Measurements from ENCODE around the gene NFYC. TPM values are rescaled to one million over a fixed set of nuclear protein-coding genes. Genes with fewer than 3 reads are reported as not detected.
"Not testable (repeated sequence)": the region's sequence is repeated elsewhere in the genome, so short reads cannot be mapped to it uniquely, and the experiment has no call there.

The NFYC gene
- total and polyA plus RNA-seq, 3 experiments from 2014 or later, result 51.3 to 61.6 (median 61.3) TPM

DNA sequence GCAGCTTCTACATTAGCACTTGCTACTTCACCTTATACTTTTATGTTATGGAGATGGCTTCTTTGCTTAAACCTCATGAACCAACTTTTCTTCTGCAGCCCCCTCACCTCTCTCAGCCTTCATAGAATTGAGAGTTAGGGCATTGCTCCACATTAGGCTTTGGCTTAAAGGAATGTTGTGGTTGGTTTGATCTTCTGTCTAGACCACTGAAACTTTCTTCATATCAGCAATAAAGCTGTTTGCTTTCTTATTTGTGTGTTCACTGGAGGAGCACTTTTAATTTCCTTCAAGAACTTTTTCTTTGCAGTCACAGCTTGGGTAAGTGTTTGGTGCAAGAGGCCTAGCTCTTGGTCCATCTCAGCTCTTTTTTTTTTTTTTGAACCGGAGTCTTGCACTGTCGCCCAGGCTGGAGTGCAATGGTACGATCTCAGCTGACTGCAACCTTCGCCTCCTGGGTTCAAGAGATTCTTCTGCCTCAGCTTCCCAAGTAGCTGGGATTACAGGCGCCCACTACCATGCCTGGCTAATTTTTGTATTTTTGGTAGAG lies 37.9 kb downstream of the NFYC start:
- H3K9me3 Mint-ChIP-seq; H3K36me3 ChIP-seq (ENCODE audit: insufficient read depth, low read length); H3K9me3 ChIP-seq (ENCODE audit: low read length); POLR2A ChIA-PET; H3K4me1 ChIP-seq (ENCODE audit: insufficient read depth, low read length); H3K27me3 ChIP-seq (ENCODE audit: insufficient read depth, low read length, poor library complexity, severe bottlenecking); H3K4me3 ChIP-seq (ENCODE audit: low read length); H3K27me3 Mint-ChIP-seq; H3K27ac ChIP-seq (ENCODE audit: low read depth, low read length); DNase-seq: not testable (repeated sequence)
- Mint-ChIP-seq H3K27ac (peak overlapping the region in 4 of 8 donors; percentile 7 to 61 (median 39)), H3K4me3 (peak overlapping the region in 1 of 7 donors; percentile 40), H3K36me3 (peaks cover 0 to 15% (median 2%) of the 10 kb centered on the region in 3 donors), H3K4me1 (peaks cover 50 to 72% (median 68%) of the 10 kb centered on the region in 3 donors)
- CTCF ChIA-PET, result interaction anchor here (0.7 to 1.6 kb wide), 5 partner anchors 10 to 120 kb away, joined by 3 to 4 read pairs (median 3); partner anchors contain the start of gene NFYC

DNA sequence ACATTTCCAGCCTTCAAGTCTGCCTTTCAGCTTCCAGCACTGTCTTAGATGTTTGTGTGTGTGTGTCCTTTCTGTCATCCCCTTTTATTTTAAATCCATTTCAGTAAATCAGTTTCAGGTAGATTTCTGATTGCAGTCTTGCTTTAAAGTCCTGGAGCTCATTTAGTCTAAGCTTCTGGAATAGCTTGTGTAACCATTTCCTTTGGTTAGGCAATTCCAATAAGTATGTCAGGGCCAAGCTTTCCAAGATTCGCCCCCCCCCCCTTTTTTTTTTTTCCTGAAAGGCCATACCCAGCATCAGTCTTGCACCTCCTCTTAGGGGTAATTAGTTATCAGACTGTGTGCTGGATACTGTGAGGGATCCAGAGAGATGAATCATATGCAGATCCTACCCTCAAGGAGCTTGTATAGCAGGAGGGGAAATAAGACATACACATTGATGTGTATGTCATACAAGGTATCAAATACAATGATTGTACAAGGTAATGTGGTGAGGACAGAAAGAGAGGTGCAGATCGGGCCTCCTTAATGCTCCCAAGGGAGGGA lies 41.3 kb downstream of the NFYC start:
- H3K4me1 Mint-ChIP-seq, result peaks cover 43 to 66% (median 59%) of the 10 kb centered on the region in 3 donors
- no peaks in the 10 kb centered on the region for H3K9me3 Mint-ChIP-seq
- Histone ChIP-seq H3K36me3 (ENCODE audit: insufficient read depth, low read length) (no peaks in the 10 kb centered on the region), H3K4me3 (ENCODE audit: low read length) (no peak overlapping the region), H3K4me1 (ENCODE audit: insufficient read depth, low read length) (peaks cover 5% of the 10 kb centered on the region), H3K27me3 (ENCODE audit: insufficient read depth, low read length, poor library complexity, severe bottlenecking) (no peaks in the 10 kb centered on the region), H3K27ac (ENCODE audit: low read depth, low read length) (no peak overlapping the region), H3K9me3 (ENCODE audit: low read length) (no peaks in the 10 kb centered on the region)
- H3K4me3 Mint-ChIP-seq, result no peak overlapping the region
- peaks cover 0 to 20% (median 2%) of the 10 kb centered on the region in 3 donors for H3K36me3 Mint-ChIP-seq
- DNase-seq, result no peak
- no peaks in the 10 kb centered on the region for H3K27me3 Mint-ChIP-seq
- ChIA-PET CTCF (no interaction called here), POLR2A (no interaction called here)
- peak overlapping the region in 3 of 8 donors; percentile 26 to 86 (median 63) for H3K27ac Mint-ChIP-seq

DNA sequence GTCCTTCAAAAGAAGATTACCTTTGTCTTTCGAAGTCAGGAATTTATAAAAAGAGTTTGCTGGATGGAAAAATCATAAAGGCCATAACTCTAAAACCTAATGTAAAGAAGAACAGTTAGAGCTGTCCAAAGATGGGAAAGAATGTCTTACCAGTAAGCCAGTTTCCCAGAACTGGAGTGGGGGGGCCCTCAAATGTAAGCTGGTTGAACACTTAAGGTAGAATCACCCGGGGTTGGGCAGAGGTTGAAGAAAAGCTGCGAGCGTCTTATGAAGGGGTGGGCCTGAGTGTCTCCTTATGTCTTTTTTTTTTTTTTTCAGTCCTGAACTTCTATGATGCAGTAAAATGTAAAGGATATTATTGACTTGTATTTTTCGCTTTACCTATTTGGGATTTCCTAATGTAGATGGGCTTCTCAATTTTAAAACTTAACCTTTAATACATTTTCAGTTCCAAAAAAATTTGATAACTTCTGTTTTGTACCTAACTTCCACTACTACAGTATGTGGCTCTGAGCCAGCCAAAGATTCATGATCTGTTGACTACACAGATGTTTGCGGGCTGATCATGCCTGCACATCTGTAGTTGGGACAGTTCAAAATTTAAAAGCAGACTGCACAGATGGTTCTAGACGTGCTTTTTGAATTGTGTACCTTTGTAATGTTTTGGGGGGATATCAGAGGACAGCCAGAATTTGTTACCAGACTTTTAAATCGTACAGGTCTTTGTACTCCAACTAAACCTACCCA lies 43.6 kb downstream of the NFYC start:
- H3K36me3 Mint-ChIP-seq, result peaks cover 10 to 35% (median 11%) of the 10 kb centered on the region in 3 donors
- no peak for DNase-seq
- peaks cover 10% of the 10 kb centered on the region for H3K36me3 ChIP-seq (ENCODE audit: insufficient read depth, low read length)
- no peak overlapping the region for H3K4me3 Mint-ChIP-seq
- no peaks in the 10 kb centered on the region for H3K27me3 Mint-ChIP-seq
- H3K4me1 Mint-ChIP-seq, result peaks cover 42 to 63% (median 56%) of the 10 kb centered on the region in 3 donors
- H3K9me3 ChIP-seq (ENCODE audit: low read length), result no peaks in the 10 kb centered on the region
- no peak overlapping the region for H3K4me3 ChIP-seq (ENCODE audit: low read length)
- H3K27ac ChIP-seq (ENCODE audit: low read depth, low read length), result no peak overlapping the region
- H3K4me1 ChIP-seq (ENCODE audit: insufficient read depth, low read length), result no peaks in the 10 kb centered on the region
- CTCF ChIA-PET, result no interaction called here
- H3K27me3 ChIP-seq (ENCODE audit: insufficient read depth, low read length, poor library complexity, severe bottlenecking), result no peaks in the 10 kb centered on the region
- POLR2A ChIA-PET, result no interaction called here
- no peaks in the 10 kb centered on the region for H3K9me3 Mint-ChIP-seq
- peak overlapping the region in 2 of 8 donors; percentile 28 to 90 for H3K27ac Mint-ChIP-seq

DNA sequence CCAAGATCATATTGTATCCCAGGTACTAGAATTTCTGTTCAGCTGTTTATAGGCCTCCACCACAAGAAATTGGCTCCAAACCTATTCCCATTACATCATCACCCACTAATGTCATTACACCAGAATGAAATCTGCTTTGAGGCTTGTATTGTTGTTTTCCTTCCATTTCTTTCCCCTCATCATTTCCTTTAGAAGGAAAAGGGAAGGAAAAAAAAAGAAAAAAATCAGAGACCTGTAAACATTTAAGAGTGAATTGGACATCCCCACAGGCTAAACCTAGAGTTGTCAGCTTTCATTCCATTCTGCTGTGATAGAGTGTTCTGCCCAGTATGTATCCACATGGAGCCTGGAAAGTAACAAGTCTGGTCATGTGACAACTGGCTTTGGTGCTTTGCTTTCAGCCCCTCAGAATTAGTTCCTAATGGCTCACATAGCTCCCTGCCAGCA lies 44.6 kb downstream of the NFYC start:
- Mint-ChIP-seq H3K4me3 (no peak overlapping the region), H3K27ac (peak overlapping the region in 2 of 8 donors; percentile 33 to 46), H3K9me3 (no peaks in the 10 kb centered on the region), H3K36me3 (peaks cover 10 to 37% (median 13%) of the 10 kb centered on the region in 3 donors), H3K27me3 (no peaks in the 10 kb centered on the region), H3K4me1 (peaks cover 38 to 63% (median 57%) of the 10 kb centered on the region in 3 donors)
- DNase-seq, result no peak
- Histone ChIP-seq H3K4me1 (ENCODE audit: insufficient read depth, low read length) (peaks cover 2% of the 10 kb centered on the region), H3K27ac (ENCODE audit: low read depth, low read length) (no peak overlapping the region), H3K36me3 (ENCODE audit: insufficient read depth, low read length) (peaks cover 10% of the 10 kb centered on the region), H3K4me3 (ENCODE audit: low read length) (no peak overlapping the region), H3K27me3 (ENCODE audit: insufficient read depth, low read length, poor library complexity, severe bottlenecking) (no peaks in the 10 kb centered on the region), H3K9me3 (ENCODE audit: low read length) (no peaks in the 10 kb centered on the region)
- POLR2A ChIA-PET, result no interaction called here
- CTCF ChIA-PET, result no interaction called here

DNA sequence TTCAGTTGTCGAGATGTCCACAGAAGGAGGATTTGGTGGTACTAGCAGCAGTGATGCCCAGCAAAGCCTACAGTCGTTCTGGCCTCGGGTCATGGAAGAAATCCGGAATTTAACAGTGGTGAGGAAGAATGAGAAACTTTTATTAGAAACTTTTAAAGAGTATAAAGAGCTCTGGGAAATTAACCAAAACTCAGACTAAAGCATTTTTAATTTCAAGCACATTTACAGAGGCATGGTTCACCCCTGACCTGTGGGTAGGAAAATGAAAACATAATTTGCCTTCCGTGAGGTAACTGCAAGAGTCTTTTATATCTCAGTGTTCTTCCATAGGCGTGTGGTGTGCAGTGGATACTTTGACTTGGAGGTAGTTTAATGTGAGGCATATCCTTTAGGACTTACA lies 47.3 kb downstream of the NFYC start:
- Histone ChIP-seq H3K4me1 (ENCODE audit: insufficient read depth, low read length) (peaks cover 6% of the 10 kb centered on the region), H3K27me3 (ENCODE audit: insufficient read depth, low read length, poor library complexity, severe bottlenecking) (no peaks in the 10 kb centered on the region), H3K4me3 (ENCODE audit: low read length) (no peak overlapping the region), H3K27ac (ENCODE audit: low read depth, low read length) (no peak overlapping the region), H3K36me3 (ENCODE audit: insufficient read depth, low read length) (peaks cover 10% of the 10 kb centered on the region), H3K9me3 (ENCODE audit: low read length) (no peaks in the 10 kb centered on the region)
- Mint-ChIP-seq H3K27ac (peak overlapping the region in 3 of 8 donors; percentile 34 to 61 (median 61)), H3K9me3 (no peaks in the 10 kb centered on the region), H3K36me3 (peaks cover 13 to 58% (median 15%) of the 10 kb centered on the region in 3 donors), H3K4me1 (peaks cover 33 to 65% (median 48%) of the 10 kb centered on the region in 3 donors), H3K27me3 (no peaks in the 10 kb centered on the region), H3K4me3 (no peak overlapping the region)
- ChIA-PET CTCF (no interaction called here), POLR2A (no interaction called here)
- no peak for DNase-seq

DNA sequence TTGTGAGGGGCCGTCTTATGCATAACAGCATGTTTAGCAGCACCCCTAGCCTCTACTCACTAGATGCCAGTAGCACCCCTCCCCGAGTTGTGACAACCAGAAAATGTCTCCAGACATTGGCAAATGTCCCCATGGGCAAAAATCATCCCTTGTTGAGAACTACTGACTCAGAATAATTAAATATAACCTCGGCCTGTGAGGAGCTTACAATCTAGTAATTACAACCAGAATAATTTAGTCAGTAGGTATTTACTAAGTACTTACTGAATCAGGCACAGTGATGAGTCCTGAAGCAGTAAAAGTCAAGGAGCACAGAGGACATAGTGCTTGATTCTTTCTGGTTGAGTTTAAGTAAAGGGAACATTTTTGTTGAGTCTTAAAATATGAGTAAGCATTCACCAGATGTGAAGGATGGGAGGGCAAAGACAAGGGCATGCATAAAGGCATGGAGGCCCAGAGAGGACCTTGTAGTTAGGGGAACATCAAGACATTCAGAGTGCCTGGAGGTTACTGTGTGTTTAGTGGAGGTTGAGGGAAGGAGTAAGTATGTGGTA lies 48.0 kb downstream of the NFYC start:
- CTCF ChIA-PET, result no interaction called here

DNA sequence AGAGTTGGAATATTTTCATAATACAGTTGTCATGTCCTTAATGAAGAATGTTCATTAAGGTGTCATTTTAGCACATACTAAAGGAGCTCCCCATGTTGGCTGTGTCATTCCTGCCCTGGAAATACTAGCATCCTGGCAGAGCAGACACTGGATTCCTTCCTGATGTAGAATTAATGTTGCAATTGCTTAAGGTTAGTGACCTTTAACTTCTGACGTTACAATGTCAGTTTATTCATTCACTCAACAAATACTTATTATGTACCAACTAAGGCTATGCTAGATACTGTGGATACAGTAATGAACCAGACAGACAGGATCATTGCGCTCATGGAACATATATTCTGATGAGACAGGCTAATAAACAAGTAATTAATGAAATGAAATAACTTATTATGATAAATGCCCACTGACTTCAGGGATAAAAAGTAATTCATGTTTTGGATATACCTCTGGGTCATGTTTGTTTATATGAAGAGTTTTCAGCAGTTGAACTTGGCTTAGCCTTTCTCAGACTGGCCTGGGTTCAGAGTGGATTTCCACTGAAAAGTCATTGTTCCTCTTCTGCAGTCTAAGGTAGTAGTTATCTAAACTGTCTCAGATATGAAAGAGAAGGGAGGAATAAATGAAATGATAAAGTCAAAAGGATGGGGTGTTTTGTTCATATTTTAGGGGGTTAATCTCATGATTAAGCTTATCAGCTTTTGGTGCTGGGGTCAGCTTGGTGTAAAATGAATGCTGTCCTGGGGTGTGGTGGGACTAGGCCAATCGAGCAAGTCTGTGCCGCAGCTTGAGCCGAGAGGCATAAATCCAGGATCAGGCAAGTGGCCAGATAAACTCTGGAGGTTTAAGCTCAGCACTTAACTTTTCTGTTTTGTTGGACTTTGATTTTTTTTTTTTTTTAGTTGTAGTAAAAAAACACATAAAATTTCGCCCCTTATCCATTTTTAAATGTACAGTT lies 48.8 kb downstream of the NFYC start:
- H3K4me3 Mint-ChIP-seq, result no peak overlapping the region
- POLR2A ChIA-PET, result no interaction called here
- CTCF ChIA-PET, result no interaction called here
- Histone ChIP-seq H3K4me1 (ENCODE audit: insufficient read depth, low read length) (peaks cover 9% of the 10 kb centered on the region), H3K4me3 (ENCODE audit: low read length) (no peak overlapping the region), H3K36me3 (ENCODE audit: insufficient read depth, low read length) (peaks cover 10% of the 10 kb centered on the region), H3K27me3 (ENCODE audit: insufficient read depth, low read length, poor library complexity, severe bottlenecking) (no peaks in the 10 kb centered on the region), H3K27ac (ENCODE audit: low read depth, low read length) (no peak overlapping the region), H3K9me3 (ENCODE audit: low read length) (no peaks in the 10 kb centered on the region)
- peaks cover 13 to 70% (median 17%) of the 10 kb centered on the region in 3 donors for H3K36me3 Mint-ChIP-seq
- DNase-seq, result no peak
- peaks cover 28 to 71% (median 52%) of the 10 kb centered on the region in 3 donors for H3K4me1 Mint-ChIP-seq
- H3K27me3 Mint-ChIP-seq, result no peaks in the 10 kb centered on the region
- H3K27ac Mint-ChIP-seq, result peak overlapping the region in 4 of 8 donors; percentile 17 to 68 (median 55)
- H3K9me3 Mint-ChIP-seq, result no peaks in the 10 kb centered on the region

More for the DNA sequence above, 48.0 kb downstream of the NFYC start:
- no peak overlapping the region for H3K4me3 Mint-ChIP-seq
- peaks cover 33 to 71% (median 53%) of the 10 kb centered on the region in 3 donors for H3K4me1 Mint-ChIP-seq
- DNase-seq, result no peak
- H3K27ac Mint-ChIP-seq, result peak overlapping the region in 6 of 8 donors; percentile 17 to 89 (median 50)
- H3K4me1 ChIP-seq (ENCODE audit: insufficient read depth, low read length), result peaks cover 6% of the 10 kb centered on the region
- no peaks in the 10 kb centered on the region for H3K27me3 Mint-ChIP-seq
- no peaks in the 10 kb centered on the region for H3K27me3 ChIP-seq (ENCODE audit: insufficient read depth, low read length, poor library complexity, severe bottlenecking)
- POLR2A ChIA-PET, result no interaction called here
- no peaks in the 10 kb centered on the region for H3K9me3 Mint-ChIP-seq
- H3K36me3 ChIP-seq (ENCODE audit: insufficient read depth, low read length), result peaks cover 10% of the 10 kb centered on the region
- H3K36me3 Mint-ChIP-seq, result peaks cover 13 to 65% (median 15%) of the 10 kb centered on the region in 3 donors
- H3K27ac ChIP-seq (ENCODE audit: low read depth, low read length), result no peak overlapping the region
- H3K9me3 ChIP-seq (ENCODE audit: low read length), result no peaks in the 10 kb centered on the region
- no peak overlapping the region for H3K4me3 ChIP-seq (ENCODE audit: low read length)

All from CD8-positive, alpha-beta memory T cell (primary cell).